ENCODE data around the gene CNOT4.

DNA sequence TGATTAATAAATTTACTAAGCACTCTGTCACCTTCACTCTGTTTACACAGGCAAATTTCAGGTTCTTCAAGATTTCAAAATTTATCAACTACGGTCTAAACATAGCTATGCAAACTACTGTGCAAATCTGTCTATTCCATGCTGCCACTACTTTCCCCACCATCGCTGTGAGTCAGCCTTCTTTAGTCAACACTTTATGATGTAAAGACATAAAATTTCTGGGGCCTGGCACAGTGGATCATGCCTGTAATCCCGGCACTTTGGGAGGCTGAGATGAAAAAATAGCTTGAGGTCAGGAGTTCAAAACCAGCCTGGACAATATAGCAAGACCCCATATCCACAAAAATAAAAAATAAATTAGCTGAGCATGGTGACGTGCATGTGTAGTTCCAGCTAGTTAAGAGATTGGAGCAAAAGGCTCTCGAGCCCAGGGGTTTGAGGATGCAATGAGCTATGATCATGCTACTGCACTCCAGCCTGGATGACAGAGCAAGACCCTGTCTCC lies 42.6 kb downstream of the CNOT4 start:
- TF ChIP-seq CTCF (conservative IDR thresholded peaks at IDR 0.05 in 1 of 2, IDR thresholded peaks at IDR 0.05 in 1 of 2; ENCODE audit: extremely low read depth in 1 of 2, insufficient read depth in 1 of 2, low read depth in 1 of 2, low read length in 2 of 2) (no peak), EZH2 (IDR thresholded peaks at IDR 0.05; ENCODE audit: borderline replicate concordance, low read length) (no peak)
